ENCODE results near the gene CLSTN3. TPM values are rescaled to one million over a fixed set of nuclear protein-coding genes. Genes with fewer than 3 reads are reported as not detected.
A peak's percentile ranks its signal among the peaks of the same experiment; 100 is the strongest.

The CLSTN3 gene
- polyA plus RNA-seq (2013, experiment 1 of 2): 16.1 TPM
- polyA plus RNA-seq (2013, experiment 2 of 2): 15.6 TPM

- H3K4me3 ChIP-seq (ENCODE audit: low read length): peak within 1 kb of the TSS; percentile 80
These were observed at the start of gene CLSTN3 for GRCh38 chr12:7129872-7130691. Gene CLSTN3 (plus strand): TSS chr12:7130371. CDS start chr12:7130649, 278 bp downstream.

GRCh38 chr12:7081037-7081436, 49.1 kb upstream of the CLSTN3 start:
- Histone ChIP-seq H3K36me3 (ENCODE audit: insufficient read depth, low read length) (no peaks in the 10 kb centered on the region; the same call in 1 of the 2 replicates), H3K4me1 (ENCODE audit: insufficient read depth, low read length) (no peaks in the 10 kb centered on the region), H3K4me3 (ENCODE audit: low read length) (no peak overlapping the region), H3K27me3 (ENCODE audit: insufficient read depth, low read length) (no peaks in the 10 kb centered on the region), H3K9me3 (ENCODE audit: insufficient read depth, low read depth, low read length) (no peaks in the 10 kb centered on the region), H3K27ac (ENCODE audit: low read depth, low read length) (no peak overlapping the region), H3K9ac (ENCODE audit: low read depth, low read length) (no peak overlapping the region)
- WGBS: 94% methylated on average over 14 of the region's 14 CpGs

More at GRCh38 chr12:7129872-7130691, at the start of gene CLSTN3:
- H3K9ac ChIP-seq (ENCODE audit: low read depth, low read length): peak within 1 kb of the TSS; percentile 64
- under 1% methylated on average over 38 of the region's 40 CpGs for WGBS
- peaks cover 13% of the 10 kb centered on the region for H3K27me3 ChIP-seq (ENCODE audit: insufficient read depth, low read length)
- no peaks in the 10 kb centered on the region for H3K9me3 ChIP-seq (ENCODE audit: insufficient read depth, low read depth, low read length)
- peaks cover 12% of the 10 kb centered on the region for H3K4me1 ChIP-seq (ENCODE audit: insufficient read depth, low read length)
- H3K27ac ChIP-seq (ENCODE audit: low read depth, low read length): 0 out of 2 replicates have a peak within 1 kb of the TSS, but pooled peaks have one; percentile 31
- peaks cover 12% of the 10 kb centered on the region; the same call in 1 of the 2 replicates for H3K36me3 ChIP-seq (ENCODE audit: insufficient read depth, low read length)

- H3K27ac ChIP-seq (ENCODE audit: low read depth, low read length): no peak overlapping the region
- H3K36me3 ChIP-seq (ENCODE audit: insufficient read depth, low read length): no peaks in the 10 kb centered on the region; the same call in 1 of the 2 replicates
- H3K9ac ChIP-seq (ENCODE audit: low read depth, low read length): no peak overlapping the region
- no peaks in the 10 kb centered on the region for H3K27me3 ChIP-seq (ENCODE audit: insufficient read depth, low read length)
- no peak overlapping the region for H3K4me3 ChIP-seq (ENCODE audit: low read length)
- no peaks in the 10 kb centered on the region for H3K9me3 ChIP-seq (ENCODE audit: insufficient read depth, low read depth, low read length)
- no peaks in the 10 kb centered on the region for H3K4me1 ChIP-seq (ENCODE audit: insufficient read depth, low read length)
These were observed 47.0 kb upstream of the CLSTN3 start for GRCh38 chr12:7083125-7083524.

GRCh38 chr12:7089196-7089871, 40.8 kb upstream of the CLSTN3 start:
- Histone ChIP-seq H3K27ac (ENCODE audit: low read depth, low read length) (no peak overlapping the region), H3K36me3 (ENCODE audit: insufficient read depth, low read length) (no peaks in the 10 kb centered on the region), H3K9me3 (ENCODE audit: insufficient read depth, low read depth, low read length) (no peaks in the 10 kb centered on the region), H3K4me3 (ENCODE audit: low read length) (no peak overlapping the region), H3K27me3 (ENCODE audit: insufficient read depth, low read length) (no peaks in the 10 kb centered on the region), H3K4me1 (ENCODE audit: insufficient read depth, low read length) (peaks cover 11% of the 10 kb centered on the region), H3K9ac (ENCODE audit: low read depth, low read length) (no peak overlapping the region)
- 95% methylated on average over 11 of the region's 11 CpGs for WGBS

GRCh38 chr12:7090222-7090998, 39.8 kb upstream of the CLSTN3 start:
- Histone ChIP-seq H3K4me3 (ENCODE audit: low read length) (no peak overlapping the region), H3K4me1 (ENCODE audit: insufficient read depth, low read length) (peaks cover 11% of the 10 kb centered on the region), H3K27me3 (ENCODE audit: insufficient read depth, low read length) (no peaks in the 10 kb centered on the region), H3K9me3 (ENCODE audit: insufficient read depth, low read depth, low read length) (no peaks in the 10 kb centered on the region), H3K9ac (ENCODE audit: low read depth, low read length) (no peak overlapping the region), H3K36me3 (ENCODE audit: insufficient read depth, low read length) (no peaks in the 10 kb centered on the region), H3K27ac (ENCODE audit: low read depth, low read length) (no peak overlapping the region)
- 47% methylated on average over 16 of the region's 16 CpGs for WGBS

GRCh38 chr12:7091171-7091570, 39.0 kb upstream of the CLSTN3 start:
- 92% methylated on average over 7 of the region's 7 CpGs for WGBS
- H3K27ac ChIP-seq (ENCODE audit: low read depth, low read length): no peak overlapping the region
- H3K9me3 ChIP-seq (ENCODE audit: insufficient read depth, low read depth, low read length): no peaks in the 10 kb centered on the region
- H3K27me3 ChIP-seq (ENCODE audit: insufficient read depth, low read length): no peaks in the 10 kb centered on the region
- H3K36me3 ChIP-seq (ENCODE audit: insufficient read depth, low read length): no peaks in the 10 kb centered on the region
- peaks cover 11% of the 10 kb centered on the region for H3K4me1 ChIP-seq (ENCODE audit: insufficient read depth, low read length)
- no peak overlapping the region for H3K4me3 ChIP-seq (ENCODE audit: low read length)
- H3K9ac ChIP-seq (ENCODE audit: low read depth, low read length): no peak overlapping the region

GRCh38 chr12:7091660-7092228, 38.4 kb upstream of the CLSTN3 start:
- WGBS: 85% methylated on average over 9 of the region's 10 CpGs
- Histone ChIP-seq H3K27me3 (ENCODE audit: insufficient read depth, low read length) (no peaks in the 10 kb centered on the region), H3K9me3 (ENCODE audit: insufficient read depth, low read depth, low read length) (no peaks in the 10 kb centered on the region), H3K4me3 (ENCODE audit: low read length) (no peak overlapping the region), H3K9ac (ENCODE audit: low read depth, low read length) (no peak overlapping the region), H3K4me1 (ENCODE audit: insufficient read depth, low read length) (peaks cover 11% of the 10 kb centered on the region), H3K36me3 (ENCODE audit: insufficient read depth, low read length) (no peaks in the 10 kb centered on the region), H3K27ac (ENCODE audit: low read depth, low read length) (no peak overlapping the region)

- no peaks in the 10 kb centered on the region for H3K36me3 ChIP-seq (ENCODE audit: insufficient read depth, low read length)
- peaks cover 11% of the 10 kb centered on the region for H3K4me1 ChIP-seq (ENCODE audit: insufficient read depth, low read length)
- WGBS: 49% methylated on average over 16 of the region's 16 CpGs
- no peaks in the 10 kb centered on the region for H3K27me3 ChIP-seq (ENCODE audit: insufficient read depth, low read length)
- H3K9me3 ChIP-seq (ENCODE audit: insufficient read depth, low read depth, low read length): no peaks in the 10 kb centered on the region
- peak within 1 kb of the TSS; percentile 32 for H3K4me3 ChIP-seq (ENCODE audit: low read length)
- H3K27ac ChIP-seq (ENCODE audit: low read depth, low read length): no peak within 1 kb of the TSS
- H3K9ac ChIP-seq (ENCODE audit: low read depth, low read length): no peak within 1 kb of the TSS
These were observed 37.8 kb upstream of the CLSTN3 start, which contains the start of gene C1R for GRCh38 chr12:7092229-7092985. Gene C1R (minus strand): TSS chr12:7092445. CDS start chr12:7092388, 57 bp downstream.

- H3K36me3 ChIP-seq (ENCODE audit: insufficient read depth, low read length): no peaks in the 10 kb centered on the region
- no peak overlapping the region for H3K27ac ChIP-seq (ENCODE audit: low read depth, low read length)
- no peak overlapping the region for H3K4me3 ChIP-seq (ENCODE audit: low read length)
- WGBS: 91% methylated on average over 8 of the region's 8 CpGs
- no peaks in the 10 kb centered on the region for H3K27me3 ChIP-seq (ENCODE audit: insufficient read depth, low read length)
- H3K9me3 ChIP-seq (ENCODE audit: insufficient read depth, low read depth, low read length): no peaks in the 10 kb centered on the region
- H3K9ac ChIP-seq (ENCODE audit: low read depth, low read length): no peak overlapping the region
- H3K4me1 ChIP-seq (ENCODE audit: insufficient read depth, low read length): peaks cover 11% of the 10 kb centered on the region
These were observed 37.1 kb upstream of the CLSTN3 start for GRCh38 chr12:7092986-7093460.

GRCh38 chr12:7093486-7093885, 36.7 kb upstream of the CLSTN3 start:
- Histone ChIP-seq H3K27ac (ENCODE audit: low read depth, low read length) (no peak overlapping the region), H3K9me3 (ENCODE audit: insufficient read depth, low read depth, low read length) (no peaks in the 10 kb centered on the region), H3K4me3 (ENCODE audit: low read length) (no peak overlapping the region), H3K36me3 (ENCODE audit: insufficient read depth, low read length) (peaks cover 3% of the 10 kb centered on the region; the same call in 1 of the 2 replicates), H3K9ac (ENCODE audit: low read depth, low read length) (no peak overlapping the region), H3K27me3 (ENCODE audit: insufficient read depth, low read length) (no peaks in the 10 kb centered on the region), H3K4me1 (ENCODE audit: insufficient read depth, low read length) (peaks cover 11% of the 10 kb centered on the region)
- WGBS: 87% methylated on average over 5 of the region's 5 CpGs
